Panc1 (cell line): Measurements from ENCODE around the gene SRMS. TPM values are rescaled to one million over a fixed set of nuclear protein-coding genes. Genes with fewer than 3 reads are reported as not detected.

Experiments used
- ATAC-seq: fragments of 200-7000 bp; cut with Tn5 transposase; 2 replicates; pipeline ENCODE4 v1.9.1; 2020; ENCODE audit warnings: mild to moderate bottlenecking, moderate library complexity
- BruUV-seq: library from RNA; stranded (reverse); fragments of 400-500 nt; replicated peaks from 2 replicates; lab custom pipeline; 2021; lab: Mats Ljungman, UMichigan
- CTCF ChIA-PET: fragments of 300-600 bp; sonication (Branson Sonifier 250); formaldehyde crosslinking; loops from one replicate; lab custom pipeline; 2022; ENCODE audit warnings: antibody characterized with exemption; lab: Charles Lee
- POLR2A ChIA-PET: fragments of 300-600 bp; sonication (Branson Sonifier 250); formaldehyde crosslinking; loops from one replicate; lab custom pipeline; 2022; ENCODE audit warnings: antibody characterized with exemption; lab: Charles Lee
- DNase-seq: peaks from one replicate; pipeline ENCODE4 v3.0.0-alpha.2; 2010; ENCODE audit warnings: low read depth, low spot score
- H3K27ac ChIP-seq: 2 replicates; pipeline ENCODE4 v1.5.1; 2011; ENCODE audit warnings: mild to moderate bottlenecking, low read length, inconsistent platforms
- H3K27me3 ChIP-seq: fragments of 200-500 bp; sonication (Bioruptor generic); 2 replicates; pipeline ENCODE4 v1.6.0; 2014; ENCODE audit warnings: low read length, inconsistent platforms; ENCODE audit not compliant: control insufficient read depth, insufficient read depth
- H3K36me3 ChIP-seq: fragments of 200-500 bp; sonication (Bioruptor generic); 2 replicates; pipeline ENCODE4 v1.5.1; 2014; ENCODE audit warnings: inconsistent platforms, mild to moderate bottlenecking, low read length, moderate library complexity; ENCODE audit not compliant: control insufficient read depth, insufficient read depth
- H3K4me1 ChIP-seq: 2 replicates; pipeline ENCODE4 v1.5.1; 2011; ENCODE audit warnings: inconsistent platforms, mild to moderate bottlenecking, low read length, moderate library complexity; ENCODE audit not compliant: control insufficient read depth, insufficient read depth
- H3K4me3 ChIP-seq, 2 experiments: 2 replicates each; pipeline ENCODE4 v1.5.1; 2011 to 2012; ENCODE audit warnings: low read depth in 2 of 2, low read length in 2 of 2, mild to moderate bottlenecking in 2 of 2, inconsistent platforms in 1 of 2, moderate library complexity in 1 of 2
- H3K9me3 ChIP-seq: fragments of 200-500 bp; sonication (Bioruptor generic); 2 replicates; pipeline ENCODE4 v1.5.1; 2014; ENCODE audit warnings: low read depth, mild to moderate bottlenecking, inconsistent platforms, low read length, moderate library complexity; ENCODE audit not compliant: control insufficient read depth, insufficient read depth
- CTCF ChIP-seq: fragments of 450-650 bp; IDR thresholded peaks from 2 replicates; pipeline ENCODE4 v1.5.1; 2017; ENCODE audit warnings: mild to moderate bottlenecking
- POLR2AphosphoS5 ChIP-seq: IDR thresholded peaks from 2 replicates; pipeline ENCODE4 v1.6.1; 2012; ENCODE audit warnings: mild to moderate bottlenecking, low read depth, low read length, moderate library complexity
- REST ChIP-seq, 2 experiments: IDR thresholded peaks; 2 replicates each; pipeline ENCODE4 v1.6.1; 2011 to 2012; ENCODE audit warnings: low read depth in 2 of 2, control low read depth in 1 of 2, low read length in 1 of 2, mild to moderate bottlenecking in 1 of 2, moderate library complexity in 1 of 2; ENCODE audit not compliant: insufficient read depth in 1 of 2
- SIN3A ChIP-seq: IDR thresholded peaks from 2 replicates; pipeline ENCODE4 v1.6.1; 2012; ENCODE audit warnings: low read depth, mild to moderate bottlenecking, low read length, moderate library complexity, borderline replicate concordance; ENCODE audit not compliant: insufficient read depth
- TCF7L2 ChIP-seq: IDR thresholded peaks from 2 replicates; pipeline ENCODE4 v1.6.1; 2011; ENCODE audit warnings: mild to moderate bottlenecking, low read depth, low read length, inconsistent platforms
- in situ Hi-C: cut with HindIII; loops from 2 replicates; pipeline ENCODE4 v1.10.0; 2016; ENCODE audit warnings: low sequenced_read_pairs, low pct_unique_long_range_greater_than_20kb
- intact Hi-C: fragments of 100-400 bp; cut with micrococcal nuclease; formaldehyde crosslinking; loops from one replicate; pipeline ENCODE4 v1.10.0; 2022; ENCODE audit not compliant: unreplicated experiment
- total RNA-seq: library from RNA; stranded (reverse); gene quantifications from one replicate; pipeline ENCODE4 v1.2.1, GENCODE V29; 2021; ENCODE audit not compliant: unreplicated experiment

SRMS gene
- total RNA-seq, 1 experiment from 2014 or later: not detected

GRCh38 chr20:63565021-63565698 lies 17.6 kb upstream of the SRMS start:
- CTCF ChIA-PET: no interaction called here
- Histone ChIP-seq H3K27ac (no peak overlapping the region), H3K4me3 (no peak overlapping the region), H3K4me1 (no peaks in the 10 kb centered on the region), H3K36me3 (no peaks in the 10 kb centered on the region), H3K27me3 (no peaks in the 10 kb centered on the region), H3K9me3 (no peaks in the 10 kb centered on the region)
- in situ Hi-C loops: no loop called here
- intact Hi-C loops: no loop called here
- no peak for ATAC-seq
- DNase-seq: no peak
- no TSS peak for BruUV-seq
- TF ChIP-seq TCF7L2: no peak
- no peak for TF ChIP-seq POLR2AphosphoS5
- POLR2A ChIA-PET: no interaction called here

GRCh38 chr20:63564036-63564810 lies 16.7 kb upstream of the SRMS start:
- H3K36me3 ChIP-seq: no peaks in the 10 kb centered on the region
- no TSS peak for BruUV-seq
- H3K27ac ChIP-seq: no peak overlapping the region
- no peak for DNase-seq
- in situ Hi-C loops: no loop called here
- H3K4me1 ChIP-seq: no peaks in the 10 kb centered on the region
- no peak overlapping the region for H3K4me3 ChIP-seq
- no peak for TF ChIP-seq CTCF
- TF ChIP-seq POLR2AphosphoS5: no peak
- TF ChIP-seq SIN3A: no peak
- TF ChIP-seq REST (IDR thresholded peaks at IDR 0.05; ENCODE audit: insufficient read depth in 1 of 2, low read depth in 2 of 2, low read length in 1 of 2): no peak
- TF ChIP-seq TCF7L2: no peak
- CTCF ChIA-PET: no interaction called here
- intact Hi-C loops: no loop called here
- ATAC-seq: no peak
- no peaks in the 10 kb centered on the region for H3K9me3 ChIP-seq
- H3K27me3 ChIP-seq: no peaks in the 10 kb centered on the region
- POLR2A ChIA-PET: no interaction called here
